ENCODE results near the gene ADRA1B.

Gene ADRA1B

GRCh38 chr5:159951834-159952233 lies 35.6 kb downstream of the ADRA1B start:
- H3K36me3 ChIP-seq (ENCODE audit: low read length), result no peaks in the 10 kb centered on the region
- TF ChIP-seq EZH2phosphoT487 (conservative IDR thresholded peaks at IDR 0.05; ENCODE audit: low read length) (no peak), CTCF (IDR thresholded peaks at IDR 0.05; ENCODE audit: insufficient read depth, low read length, poor library complexity, severe bottlenecking) (no peak)
- H3K27ac ChIP-seq (ENCODE audit: low read depth, low read length), result no peak overlapping the region
- H2AFZ ChIP-seq (ENCODE audit: low read depth, low read length, severe bottlenecking), result no peak overlapping the region
- no peak overlapping the region for H3K4me2 ChIP-seq (ENCODE audit: low read depth, low read length, poor library complexity, severe bottlenecking)
- no peaks in the 10 kb centered on the region for H3K27me3 ChIP-seq (ENCODE audit: low read length)
- no peaks in the 10 kb centered on the region for H3K9me3 ChIP-seq (ENCODE audit: insufficient read depth, low read length)
- H4K20me1 ChIP-seq (ENCODE audit: low read depth, low read length), result no peaks in the 10 kb centered on the region
- no peak overlapping the region for H3K9ac ChIP-seq (ENCODE audit: low read length)
- H3F3A ChIP-seq (ENCODE audit: insufficient read depth), result no peaks in the 10 kb centered on the region
- no peak overlapping the region for H3K4me3 ChIP-seq (ENCODE audit: insufficient read depth, low read length, poor library complexity, severe bottlenecking)
- H3K9me2 ChIP-seq (replicated peaks; ENCODE audit: insufficient read depth, low read length), result no peaks in the 10 kb centered on the region
- no peaks in the 10 kb centered on the region for H3K79me2 ChIP-seq (ENCODE audit: insufficient read depth, low read length)

GRCh38 chr5:159953609-159954008 lies 37.3 kb downstream of the ADRA1B start:
- TF ChIP-seq EZH2phosphoT487 (conservative IDR thresholded peaks at IDR 0.05; ENCODE audit: low read length), result no peak
- no peak for TF ChIP-seq CTCF (IDR thresholded peaks at IDR 0.05; ENCODE audit: insufficient read depth, low read length, poor library complexity, severe bottlenecking)

GRCh38 chr5:159955056-159955624 lies 38.9 kb downstream of the ADRA1B start:
- Histone ChIP-seq H3K27me3 (ENCODE audit: low read length) (no peaks in the 10 kb centered on the region), H2AFZ (ENCODE audit: low read depth, low read length, severe bottlenecking) (no peak overlapping the region), H3F3A (ENCODE audit: insufficient read depth) (no peaks in the 10 kb centered on the region), H3K36me3 (ENCODE audit: low read length) (no peaks in the 10 kb centered on the region), H3K4me3 (ENCODE audit: insufficient read depth, low read length, poor library complexity, severe bottlenecking) (no peak overlapping the region), H3K9ac (ENCODE audit: low read length) (no peak overlapping the region), H3K4me2 (ENCODE audit: low read depth, low read length, poor library complexity, severe bottlenecking) (no peak overlapping the region), H3K9me2 (replicated peaks; ENCODE audit: insufficient read depth, low read length) (no peaks in the 10 kb centered on the region), H3K79me2 (ENCODE audit: insufficient read depth, low read length) (no peaks in the 10 kb centered on the region), H3K27ac (ENCODE audit: low read depth, low read length) (no peak overlapping the region), H3K9me3 (ENCODE audit: insufficient read depth, low read length) (no peaks in the 10 kb centered on the region), H4K20me1 (ENCODE audit: low read depth, low read length) (no peaks in the 10 kb centered on the region)
- no peak for TF ChIP-seq EZH2phosphoT487 (conservative IDR thresholded peaks at IDR 0.05; ENCODE audit: low read length)
- no peak for TF ChIP-seq CTCF (IDR thresholded peaks at IDR 0.05; ENCODE audit: insufficient read depth, low read length, poor library complexity, severe bottlenecking)

More at GRCh38 chr5:159953609-159954008, 37.3 kb downstream of the ADRA1B start:
- Histone ChIP-seq H3K9ac (ENCODE audit: low read length) (no peak overlapping the region), H2AFZ (ENCODE audit: low read depth, low read length, severe bottlenecking) (no peak overlapping the region), H3F3A (ENCODE audit: insufficient read depth) (no peaks in the 10 kb centered on the region), H4K20me1 (ENCODE audit: low read depth, low read length) (no peaks in the 10 kb centered on the region), H3K4me3 (ENCODE audit: insufficient read depth, low read length, poor library complexity, severe bottlenecking) (no peak overlapping the region), H3K36me3 (ENCODE audit: low read length) (no peaks in the 10 kb centered on the region), H3K27ac (ENCODE audit: low read depth, low read length) (no peak overlapping the region), H3K4me2 (ENCODE audit: low read depth, low read length, poor library complexity, severe bottlenecking) (no peak overlapping the region), H3K9me2 (replicated peaks; ENCODE audit: insufficient read depth, low read length) (no peaks in the 10 kb centered on the region), H3K27me3 (ENCODE audit: low read length) (no peaks in the 10 kb centered on the region), H3K9me3 (ENCODE audit: insufficient read depth, low read length) (no peaks in the 10 kb centered on the region), H3K79me2 (ENCODE audit: insufficient read depth, low read length) (no peaks in the 10 kb centered on the region)

Data from SU-DHL-6 (cell line).